ENCODE measurements around the gene GASK1B. TPM values are rescaled to one million over a fixed set of nuclear protein-coding genes. Genes with fewer than 3 reads are reported as not detected.

Gene GASK1B
- total RNA-seq, 1 experiment from 2014 or later = 1.1 TPM

DNA sequence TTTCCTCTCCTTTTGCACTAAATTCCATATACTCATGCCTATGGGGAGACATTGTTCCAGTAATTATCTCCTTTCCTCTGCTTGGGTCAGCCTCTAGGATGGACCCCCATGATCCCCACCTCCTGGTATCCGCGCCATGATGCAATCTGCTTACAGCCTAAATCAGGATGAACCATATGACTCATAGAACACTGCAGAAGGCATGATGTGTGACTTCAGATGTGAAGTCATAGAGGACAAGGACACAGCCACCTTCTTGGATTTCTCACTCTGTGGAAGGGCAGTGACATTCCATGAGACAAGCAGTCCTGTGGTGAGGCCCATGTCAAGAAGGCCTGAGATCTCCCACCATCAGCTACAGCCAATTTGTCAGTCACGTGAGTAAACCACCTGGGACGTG lies 28.5 kb upstream of the GASK1B start:
- TF ChIP-seq SIN3A (IDR thresholded peaks at IDR 0.05; ENCODE audit: borderline replicate concordance, insufficient read depth, low read depth, low read length) (no peak), TCF7L2 (IDR thresholded peaks at IDR 0.05; ENCODE audit: low read depth, low read length) (no peak), POLR2AphosphoS5 (IDR thresholded peaks at IDR 0.05; ENCODE audit: low read depth, low read length) (no peak)
- TF ChIP-seq, protein P1, sequence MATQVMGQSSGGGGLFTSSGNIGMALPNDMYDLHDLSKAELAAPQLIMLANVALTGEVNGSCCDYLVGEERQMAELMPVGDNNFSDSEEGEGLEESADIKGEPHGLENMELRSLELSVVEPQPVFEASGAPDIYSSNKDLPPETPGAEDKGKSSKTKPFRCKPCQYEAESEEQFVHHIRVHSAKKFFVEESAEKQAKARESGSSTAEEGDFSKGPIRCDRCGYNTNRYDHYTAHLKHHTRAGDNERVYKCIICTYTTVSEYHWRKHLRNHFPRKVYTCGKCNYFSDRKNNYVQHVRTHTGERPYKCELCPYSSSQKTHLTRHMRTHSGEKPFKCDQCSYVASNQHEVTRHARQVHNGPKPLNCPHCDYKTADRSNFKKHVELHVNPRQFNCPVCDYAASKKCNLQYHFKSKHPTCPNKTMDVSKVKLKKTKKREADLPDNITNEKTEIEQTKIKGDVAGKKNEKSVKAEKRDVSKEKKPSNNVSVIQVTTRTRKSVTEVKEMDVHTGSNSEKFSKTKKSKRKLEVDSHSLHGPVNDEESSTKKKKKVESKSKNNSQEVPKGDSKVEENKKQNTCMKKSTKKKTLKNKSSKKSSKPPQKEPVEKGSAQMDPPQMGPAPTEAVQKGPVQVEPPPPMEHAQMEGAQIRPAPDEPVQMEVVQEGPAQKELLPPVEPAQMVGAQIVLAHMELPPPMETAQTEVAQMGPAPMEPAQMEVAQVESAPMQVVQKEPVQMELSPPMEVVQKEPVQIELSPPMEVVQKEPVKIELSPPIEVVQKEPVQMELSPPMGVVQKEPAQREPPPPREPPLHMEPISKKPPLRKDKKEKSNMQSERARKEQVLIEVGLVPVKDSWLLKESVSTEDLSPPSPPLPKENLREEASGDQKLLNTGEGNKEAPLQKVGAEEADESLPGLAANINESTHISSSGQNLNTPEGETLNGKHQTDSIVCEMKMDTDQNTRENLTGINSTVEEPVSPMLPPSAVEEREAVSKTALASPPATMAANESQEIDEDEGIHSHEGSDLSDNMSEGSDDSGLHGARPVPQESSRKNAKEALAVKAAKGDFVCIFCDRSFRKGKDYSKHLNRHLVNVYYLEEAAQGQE (IDR thresholded peaks at IDR 0.05; ENCODE audit: insufficient read depth in 1 of 2, low read depth in 2 of 2, low read length in 1 of 2) = no peak
- TF ChIP-seq, protein P2, sequence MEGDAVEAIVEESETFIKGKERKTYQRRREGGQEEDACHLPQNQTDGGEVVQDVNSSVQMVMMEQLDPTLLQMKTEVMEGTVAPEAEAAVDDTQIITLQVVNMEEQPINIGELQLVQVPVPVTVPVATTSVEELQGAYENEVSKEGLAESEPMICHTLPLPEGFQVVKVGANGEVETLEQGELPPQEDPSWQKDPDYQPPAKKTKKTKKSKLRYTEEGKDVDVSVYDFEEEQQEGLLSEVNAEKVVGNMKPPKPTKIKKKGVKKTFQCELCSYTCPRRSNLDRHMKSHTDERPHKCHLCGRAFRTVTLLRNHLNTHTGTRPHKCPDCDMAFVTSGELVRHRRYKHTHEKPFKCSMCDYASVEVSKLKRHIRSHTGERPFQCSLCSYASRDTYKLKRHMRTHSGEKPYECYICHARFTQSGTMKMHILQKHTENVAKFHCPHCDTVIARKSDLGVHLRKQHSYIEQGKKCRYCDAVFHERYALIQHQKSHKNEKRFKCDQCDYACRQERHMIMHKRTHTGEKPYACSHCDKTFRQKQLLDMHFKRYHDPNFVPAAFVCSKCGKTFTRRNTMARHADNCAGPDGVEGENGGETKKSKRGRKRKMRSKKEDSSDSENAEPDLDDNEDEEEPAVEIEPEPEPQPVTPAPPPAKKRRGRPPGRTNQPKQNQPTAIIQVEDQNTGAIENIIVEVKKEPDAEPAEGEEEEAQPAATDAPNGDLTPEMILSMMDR (IDR thresholded peaks at IDR 0.05) = no peak
- no peak overlapping the region for H3K4me3 ChIP-seq (ENCODE audit: low read depth in 2 of 2, low read length in 2 of 2)

DNA sequence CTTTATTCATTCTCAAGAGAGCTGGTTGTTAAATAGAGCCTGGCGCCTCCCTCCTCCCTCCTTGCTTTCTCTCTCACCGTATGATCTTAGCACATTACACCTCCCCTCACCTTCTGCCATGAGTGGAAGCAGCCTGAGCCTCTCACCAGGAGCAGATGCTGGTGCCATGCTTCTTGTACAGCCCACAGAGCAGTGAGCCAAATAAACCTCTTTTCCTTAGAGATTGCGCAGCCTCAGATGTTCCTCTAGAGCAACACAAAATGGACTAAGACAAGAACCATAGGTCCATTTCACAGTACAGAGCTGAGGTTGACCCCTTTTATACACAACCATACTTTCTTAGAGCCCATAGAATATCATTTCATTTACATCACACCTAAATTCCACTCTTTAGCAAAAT lies 27.4 kb upstream of the GASK1B start:
- CTCF ChIA-PET = no interaction called here
- H3K9me3 ChIP-seq (ENCODE audit: control insufficient read depth, insufficient read depth, low read depth, low read length) = no peaks in the 10 kb centered on the region
- no peak overlapping the region for H3K4me3 ChIP-seq (ENCODE audit: low read depth in 2 of 2, low read length in 2 of 2)
- no TSS peak for BruUV-seq (replicated peaks)
- no peaks in the 10 kb centered on the region for H3K4me1 ChIP-seq (ENCODE audit: control insufficient read depth, insufficient read depth, low read length)
- no peak overlapping the region for H3K27ac ChIP-seq (ENCODE audit: low read length)
- in situ Hi-C loops (cut with HindIII; ENCODE audit: low pct_unique_long_range_greater_than_20kb, low sequenced_read_pairs) (no loop called here), intact Hi-C loops (cut with micrococcal nuclease; ENCODE audit: unreplicated experiment) (no loop called here)
- ATAC-seq (no peak), DNase-seq (ENCODE audit: low read depth, low spot score) (no peak)
- POLR2A ChIA-PET = no interaction called here
- H3K27me3 ChIP-seq (ENCODE audit: control insufficient read depth, insufficient read depth, low read length) = no peaks in the 10 kb centered on the region
- no peaks in the 10 kb centered on the region for H3K36me3 ChIP-seq (ENCODE audit: control insufficient read depth, insufficient read depth, low read length)
- TF ChIP-seq, protein P1 (IDR thresholded peaks at IDR 0.05; ENCODE audit: insufficient read depth in 1 of 2, low read depth in 2 of 2, low read length in 1 of 2) = no peak
- TF ChIP-seq TCF7L2 (IDR thresholded peaks at IDR 0.05; ENCODE audit: low read depth, low read length) (no peak), POLR2AphosphoS5 (IDR thresholded peaks at IDR 0.05; ENCODE audit: low read depth, low read length) (no peak), SIN3A (IDR thresholded peaks at IDR 0.05; ENCODE audit: borderline replicate concordance, insufficient read depth, low read depth, low read length) (no peak)
- TF ChIP-seq, protein P2 (IDR thresholded peaks at IDR 0.05) = no peak

More for the DNA sequence above, 28.5 kb upstream of the GASK1B start:
- H3K9me3 ChIP-seq (ENCODE audit: control insufficient read depth, insufficient read depth, low read depth, low read length) = no peaks in the 10 kb centered on the region
- BruUV-seq (replicated peaks) = no TSS peak
- intact Hi-C loops (cut with micrococcal nuclease; ENCODE audit: unreplicated experiment) = no loop called here
- H3K36me3 ChIP-seq (ENCODE audit: control insufficient read depth, insufficient read depth, low read length) = no peaks in the 10 kb centered on the region
- H3K4me1 ChIP-seq (ENCODE audit: control insufficient read depth, insufficient read depth, low read length) = no peaks in the 10 kb centered on the region
- in situ Hi-C loops (cut with HindIII; ENCODE audit: low pct_unique_long_range_greater_than_20kb, low sequenced_read_pairs) = no loop called here
- H3K27ac ChIP-seq (ENCODE audit: low read length) = no peak overlapping the region
- ChIA-PET CTCF (no interaction called here), POLR2A (no interaction called here)
- DNase-seq (ENCODE audit: low read depth, low spot score) (no peak), ATAC-seq (no peak)
- H3K27me3 ChIP-seq (ENCODE audit: control insufficient read depth, insufficient read depth, low read length) = no peaks in the 10 kb centered on the region
